Measurements from ENCODE around the gene SPEM2. TPM values are rescaled to one million over a fixed set of nuclear protein-coding genes. Genes with fewer than 3 reads are reported as not detected.

Gene SPEM2
- total RNA-seq, 2 experiments from 2014 or later: not detected

GRCh38 chr17:7413346-7413985, 11.9 kb upstream of the SPEM2 start:
- Mint-ChIP-seq H3K36me3 (ENCODE audit: low read depth) (no peaks in the 10 kb centered on the region), H3K27me3 (no peaks in the 10 kb centered on the region), H3K9me3 (no peaks in the 10 kb centered on the region), H3K4me1 (ENCODE audit: low read depth) (peaks cover 4% of the 10 kb centered on the region), H3K27ac (no peak overlapping the region), H3K4me3 (no peak overlapping the region)
- intact Hi-C loops (cut with micrococcal nuclease): no loop called here
- TF ChIP-seq, protein P1, sequence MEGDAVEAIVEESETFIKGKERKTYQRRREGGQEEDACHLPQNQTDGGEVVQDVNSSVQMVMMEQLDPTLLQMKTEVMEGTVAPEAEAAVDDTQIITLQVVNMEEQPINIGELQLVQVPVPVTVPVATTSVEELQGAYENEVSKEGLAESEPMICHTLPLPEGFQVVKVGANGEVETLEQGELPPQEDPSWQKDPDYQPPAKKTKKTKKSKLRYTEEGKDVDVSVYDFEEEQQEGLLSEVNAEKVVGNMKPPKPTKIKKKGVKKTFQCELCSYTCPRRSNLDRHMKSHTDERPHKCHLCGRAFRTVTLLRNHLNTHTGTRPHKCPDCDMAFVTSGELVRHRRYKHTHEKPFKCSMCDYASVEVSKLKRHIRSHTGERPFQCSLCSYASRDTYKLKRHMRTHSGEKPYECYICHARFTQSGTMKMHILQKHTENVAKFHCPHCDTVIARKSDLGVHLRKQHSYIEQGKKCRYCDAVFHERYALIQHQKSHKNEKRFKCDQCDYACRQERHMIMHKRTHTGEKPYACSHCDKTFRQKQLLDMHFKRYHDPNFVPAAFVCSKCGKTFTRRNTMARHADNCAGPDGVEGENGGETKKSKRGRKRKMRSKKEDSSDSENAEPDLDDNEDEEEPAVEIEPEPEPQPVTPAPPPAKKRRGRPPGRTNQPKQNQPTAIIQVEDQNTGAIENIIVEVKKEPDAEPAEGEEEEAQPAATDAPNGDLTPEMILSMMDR (IDR thresholded peaks at IDR 0.05): no peak
- POLR2A ChIA-PET: interaction anchor here (0.8 to 1.8 kb wide), 2 partner anchors 11 to 22 kb away, joined by 3 to 6 read pairs; partner anchors contain the start of gene TMEM102
- CTCF ChIA-PET: interaction anchor here (1.0 kb wide), 1 partner anchor 16 kb away, joined by 4 read pairs; no protein-coding TSS in a partner anchor
- ATAC-seq (peak; percentile 27), DNase-seq (no peak)

DNA sequence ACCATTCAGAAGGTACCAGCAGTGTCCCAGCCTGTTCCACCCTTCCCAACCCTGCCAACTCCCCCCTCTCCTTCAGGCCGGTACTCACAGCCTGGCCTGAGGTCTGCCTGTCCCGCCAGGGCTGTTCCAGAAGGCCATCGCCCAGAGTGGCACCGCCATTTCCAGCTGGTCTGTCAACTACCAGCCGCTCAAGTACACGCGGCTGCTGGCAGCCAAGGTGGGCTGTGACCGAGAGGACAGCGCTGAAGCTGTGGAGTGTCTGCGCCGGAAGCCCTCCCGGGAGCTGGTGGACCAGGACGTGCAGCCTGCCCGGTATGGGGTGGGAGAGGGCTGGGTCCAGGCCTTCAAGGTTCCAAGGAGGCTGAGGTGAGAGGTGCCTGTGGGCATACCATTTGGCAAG, 10.6 kb upstream of the SPEM2 start:
- H3K27ac Mint-ChIP-seq: no peak overlapping the region
- intact Hi-C loops (cut with micrococcal nuclease): no loop called here
- ChIA-PET CTCF (no interaction called here), POLR2A (interaction anchor here (1.8 kb wide), 1 partner anchor 21 kb away, joined by 6 read pairs; the partner anchor contains the start of gene TMEM102)
- H3K4me3 Mint-ChIP-seq: no peak overlapping the region
- TF ChIP-seq, protein P1 (IDR thresholded peaks at IDR 0.05): no peak
- H3K36me3 Mint-ChIP-seq (ENCODE audit: low read depth): no peaks in the 10 kb centered on the region
- H3K27me3 Mint-ChIP-seq: no peaks in the 10 kb centered on the region
- no peaks in the 10 kb centered on the region for H3K4me1 Mint-ChIP-seq (ENCODE audit: low read depth)
- no peaks in the 10 kb centered on the region for H3K9me3 Mint-ChIP-seq
- ATAC-seq: no peak
- no peak for DNase-seq

GRCh38 chr17:7415784-7416183, 9.6 kb upstream of the SPEM2 start:
- DNase-seq (no peak), ATAC-seq (no peak)
- TF ChIP-seq, protein P1 (IDR thresholded peaks at IDR 0.05): no peak
- intact Hi-C loops (cut with micrococcal nuclease): no loop called here
- Mint-ChIP-seq H3K4me3 (no peak overlapping the region), H3K27me3 (no peaks in the 10 kb centered on the region), H3K36me3 (ENCODE audit: low read depth) (no peaks in the 10 kb centered on the region), H3K4me1 (ENCODE audit: low read depth) (no peaks in the 10 kb centered on the region), H3K9me3 (no peaks in the 10 kb centered on the region), H3K27ac (no peak overlapping the region)
- ChIA-PET POLR2A (interaction anchor here (0.6 kb wide), 1 partner anchor 41 kb away, joined by 6 read pairs; no protein-coding TSS in a partner anchor), CTCF (no interaction called here)

GRCh38 chr17:7416323-7416722, 9.1 kb upstream of the SPEM2 start:
- POLR2A ChIA-PET: interaction anchor here (0.6 to 0.7 kb wide), 2 partner anchors 22 to 41 kb away, joined by 3 to 6 read pairs; no protein-coding TSS in a partner anchor
- no peaks in the 10 kb centered on the region for H3K9me3 Mint-ChIP-seq
- intact Hi-C loops (cut with micrococcal nuclease): no loop called here
- no peak for ATAC-seq
- H3K36me3 Mint-ChIP-seq (ENCODE audit: low read depth): no peaks in the 10 kb centered on the region
- no peak overlapping the region for H3K27ac Mint-ChIP-seq
- no peaks in the 10 kb centered on the region for H3K27me3 Mint-ChIP-seq
- TF ChIP-seq, protein P1 (IDR thresholded peaks at IDR 0.05): no peak
- CTCF ChIA-PET: interaction anchor here (1.1 kb wide), 1 partner anchor 61 kb away, joined by 3 read pairs; no protein-coding TSS in a partner anchor
- DNase-seq: no peak
- H3K4me1 Mint-ChIP-seq (ENCODE audit: low read depth): no peaks in the 10 kb centered on the region
- H3K4me3 Mint-ChIP-seq: no peak overlapping the region

GRCh38 chr17:7417056-7417655, 8.3 kb upstream of the SPEM2 start:
- Mint-ChIP-seq H3K36me3 (ENCODE audit: low read depth) (no peaks in the 10 kb centered on the region), H3K9me3 (no peaks in the 10 kb centered on the region), H3K27ac (no peak overlapping the region), H3K27me3 (no peaks in the 10 kb centered on the region), H3K4me1 (ENCODE audit: low read depth) (no peaks in the 10 kb centered on the region), H3K4me3 (no peak overlapping the region)
- ChIA-PET CTCF (interaction anchor here (1.1 kb wide), 1 partner anchor 61 kb away, joined by 3 read pairs; no protein-coding TSS in a partner anchor), POLR2A (interaction anchor here (0.7 kb wide), 1 partner anchor 21 kb away, joined by 3 read pairs; no protein-coding TSS in a partner anchor)
- no peak for DNase-seq
- TF ChIP-seq, protein P1 (IDR thresholded peaks at IDR 0.05): no peak
- intact Hi-C loops (cut with micrococcal nuclease): no loop called here
- no peak for ATAC-seq
